Measurements from ENCODE around the gene NME7.
"Not testable (repeated sequence)": the region's sequence is repeated elsewhere in the genome, so short reads cannot be mapped to it uniquely, and the experiment has no call there.

The NME7 gene

DNA sequence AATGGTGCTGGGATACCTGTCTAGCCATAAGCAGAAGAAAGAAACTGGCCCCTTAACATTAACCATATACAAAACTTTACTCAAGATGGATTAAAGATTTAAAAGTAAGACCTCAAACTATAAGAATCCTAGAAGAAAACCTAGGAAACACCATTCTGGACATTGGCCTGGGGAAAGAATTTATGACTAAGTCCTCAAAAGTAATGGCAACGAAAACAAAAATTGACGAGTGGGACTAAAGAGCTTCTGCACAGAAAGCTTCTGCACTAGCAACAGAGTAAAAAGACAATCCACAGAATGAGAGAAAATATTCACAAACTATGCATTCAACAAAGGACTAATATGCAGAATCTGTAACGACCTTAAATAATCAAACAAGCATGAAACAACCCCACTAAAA is 66.7 kb downstream of the NME7 start:
- TF ChIP-seq, protein P1, sequence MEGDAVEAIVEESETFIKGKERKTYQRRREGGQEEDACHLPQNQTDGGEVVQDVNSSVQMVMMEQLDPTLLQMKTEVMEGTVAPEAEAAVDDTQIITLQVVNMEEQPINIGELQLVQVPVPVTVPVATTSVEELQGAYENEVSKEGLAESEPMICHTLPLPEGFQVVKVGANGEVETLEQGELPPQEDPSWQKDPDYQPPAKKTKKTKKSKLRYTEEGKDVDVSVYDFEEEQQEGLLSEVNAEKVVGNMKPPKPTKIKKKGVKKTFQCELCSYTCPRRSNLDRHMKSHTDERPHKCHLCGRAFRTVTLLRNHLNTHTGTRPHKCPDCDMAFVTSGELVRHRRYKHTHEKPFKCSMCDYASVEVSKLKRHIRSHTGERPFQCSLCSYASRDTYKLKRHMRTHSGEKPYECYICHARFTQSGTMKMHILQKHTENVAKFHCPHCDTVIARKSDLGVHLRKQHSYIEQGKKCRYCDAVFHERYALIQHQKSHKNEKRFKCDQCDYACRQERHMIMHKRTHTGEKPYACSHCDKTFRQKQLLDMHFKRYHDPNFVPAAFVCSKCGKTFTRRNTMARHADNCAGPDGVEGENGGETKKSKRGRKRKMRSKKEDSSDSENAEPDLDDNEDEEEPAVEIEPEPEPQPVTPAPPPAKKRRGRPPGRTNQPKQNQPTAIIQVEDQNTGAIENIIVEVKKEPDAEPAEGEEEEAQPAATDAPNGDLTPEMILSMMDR (IDR thresholded peaks at IDR 0.05; ENCODE audit: low read depth, low read length): no peak
- H3K4me3 ChIP-seq (ENCODE audit: low read depth, low read length): no peak overlapping the region

GRCh38 chr1:169298441-169298840 is 69.2 kb downstream of the NME7 start:
- H3K4me3 ChIP-seq (ENCODE audit: low read depth, low read length): no peak overlapping the region
- TF ChIP-seq, protein P1 (IDR thresholded peaks at IDR 0.05; ENCODE audit: low read depth, low read length): no peak

DNA sequence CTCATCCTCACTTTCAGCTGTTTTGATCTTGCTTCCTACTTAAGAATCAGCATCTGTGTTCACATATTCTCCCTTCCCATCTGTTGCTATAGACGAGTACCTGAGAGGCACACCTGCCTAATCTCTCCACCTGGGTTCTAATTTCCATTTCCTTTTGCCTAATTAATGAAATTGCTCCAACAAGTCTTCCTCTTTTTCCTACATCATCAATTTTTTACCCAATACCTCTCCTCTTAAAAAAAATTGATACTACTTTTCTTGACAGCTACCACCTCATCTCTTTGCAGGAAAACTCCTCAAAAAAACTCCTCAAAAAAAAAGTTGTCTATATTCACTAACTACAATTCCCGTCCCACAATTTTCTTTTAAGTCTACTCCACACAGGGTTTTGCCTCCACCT is 71.8 kb downstream of the NME7 start:
- TF ChIP-seq, protein P1 (IDR thresholded peaks at IDR 0.05; ENCODE audit: low read depth, low read length): no peak
- no peak overlapping the region for H3K4me3 ChIP-seq (ENCODE audit: low read depth, low read length)

- H3K4me3 ChIP-seq (ENCODE audit: low read depth, low read length): no peak overlapping the region
- TF ChIP-seq, protein P1 (IDR thresholded peaks at IDR 0.05; ENCODE audit: low read depth, low read length): no peak
Observed at GRCh38 chr1:169295425-169295824, 72.2 kb downstream of the NME7 start.

DNA sequence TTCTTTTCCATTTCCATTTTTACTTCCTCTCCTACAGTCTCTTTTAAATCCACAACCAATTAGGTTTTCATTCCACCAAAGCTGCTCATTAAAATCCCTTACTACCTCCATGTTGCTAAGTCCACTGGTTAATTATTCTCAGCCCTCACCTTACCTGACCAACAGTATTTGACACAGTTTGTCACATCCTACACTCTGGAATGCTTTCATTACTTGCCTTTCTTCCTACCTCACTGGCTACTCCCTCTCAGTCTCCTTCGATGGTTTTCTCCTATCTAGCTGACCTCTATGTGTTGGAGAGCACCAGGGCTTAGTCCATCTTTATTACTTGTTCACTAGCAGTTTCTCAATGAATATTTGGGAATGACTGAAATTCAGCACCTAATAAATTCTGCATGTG is 78.6 kb downstream of the NME7 start:
- TF ChIP-seq, protein P1 (IDR thresholded peaks at IDR 0.05; ENCODE audit: low read depth, low read length): no peak
- H3K4me3 ChIP-seq (ENCODE audit: low read depth, low read length): no peak overlapping the region

GRCh38 chr1:169288011-169288414 is 79.6 kb downstream of the NME7 start:
- TF ChIP-seq, protein P1 (IDR thresholded peaks at IDR 0.05; ENCODE audit: low read depth, low read length): no peak
- H3K4me3 ChIP-seq (ENCODE audit: low read depth, low read length): no peak overlapping the region

DNA sequence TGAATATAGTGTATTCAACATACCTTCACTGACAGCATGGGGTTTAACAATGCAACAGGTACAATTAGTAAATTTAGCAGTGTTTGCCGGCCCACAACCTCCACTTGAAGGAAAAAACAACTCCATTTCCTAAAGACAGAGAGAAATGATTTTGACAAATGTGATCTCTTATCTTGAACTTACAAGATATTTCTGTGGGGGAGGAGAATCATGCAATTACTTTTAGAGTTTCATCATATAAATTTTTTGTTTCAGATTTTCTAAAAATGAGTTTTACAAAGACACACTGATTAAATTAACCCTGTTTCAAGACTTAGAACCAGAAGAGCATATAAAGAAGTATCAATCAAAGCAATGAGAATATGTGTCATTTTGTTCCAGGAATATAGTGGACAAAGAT is 80.3 kb downstream of the NME7 start:
- TF ChIP-seq, protein P1 (IDR thresholded peaks at IDR 0.05; ENCODE audit: low read depth, low read length): no peak
- no peak overlapping the region for H3K4me3 ChIP-seq (ENCODE audit: low read depth, low read length)

- H3K4me3 ChIP-seq (ENCODE audit: low read depth, low read length): not testable (repeated sequence)
Observed at GRCh38 chr1:169281562-169281961, 86.0 kb downstream of the NME7 start.
